ENCODE measurements around the gene CXCL14. TPM values are rescaled to one million over a fixed set of nuclear protein-coding genes. Genes with fewer than 3 reads are reported as not detected.

The CXCL14 gene
- total RNA-seq, 4 donors from 2014 or later, result 11.5 to 31.0 (median 21.7) TPM

GRCh38 chr5:135577421-135577820, 1.4 kb downstream of the CXCL14 start:
- Histone ChIP-seq H3K36me3 (no peaks in the 10 kb centered on the region), H3K4me3 (peak overlapping the region in 1 of 4 donors; percentile 46), H3K9me3 (no peaks in the 10 kb centered on the region), H3K27ac (peak overlapping the region; percentile 5 to 67 (median 41)), H3K4me1 (no peaks in the 10 kb centered on the region), H3K27me3 (peaks cover 51% of the 10 kb centered on the region)
- intact Hi-C loops (cut with DNase I; ENCODE audit: low total_unique reads), result no loop called here
- DNase-seq, result no peak
- in situ Hi-C loops (cut with MboI; ENCODE audit: low pct_ligation_motif_present in 1 of 4, low pct_unique_long_range_greater_than_20kb in 1 of 4, low sequenced_read_pairs in 3 of 4), result no loop called here
- TF ChIP-seq EP300 (IDR thresholded peaks at IDR 0.05; ENCODE audit: low read depth) (no peak), CTCF (IDR thresholded peaks at IDR 0.05) (no peak), POLR2A (IDR thresholded peaks at IDR 0.05) (no peak), POLR2AphosphoS5 (IDR thresholded peaks at IDR 0.05) (no peak)
- WGBS, 2 donors (ENCODE audit: low coverage in 1 of 2), result 43 to 74% methylated on average over 5 to 8 of the region's 8 CpGs

- Histone ChIP-seq H3K4me1 (no peaks in the 10 kb centered on the region), H3K27me3 (peaks cover 45% of the 10 kb centered on the region), H3K9me3 (no peaks in the 10 kb centered on the region), H3K36me3 (no peaks in the 10 kb centered on the region), H3K4me3 (no peak overlapping the region), H3K27ac (peak overlapping the region in 2 of 4 donors; percentile 25 to 37)
- DNase-seq, result no peak
- no peak for TF ChIP-seq CTCF (IDR thresholded peaks at IDR 0.05)
- no peak for TF ChIP-seq POLR2AphosphoS5 (IDR thresholded peaks at IDR 0.05)
- TF ChIP-seq POLR2A (IDR thresholded peaks at IDR 0.05), result no peak
- TF ChIP-seq EP300 (IDR thresholded peaks at IDR 0.05; ENCODE audit: low read depth), result no peak
- 60% methylated on average over 6 of the region's 6 CpGs; no CpG with 5 or more reads in 1 of the 2 donors for WGBS, 2 donors (ENCODE audit: low coverage in 1 of 2)
- in situ Hi-C loops (cut with MboI; ENCODE audit: low pct_ligation_motif_present in 1 of 4, low pct_unique_long_range_greater_than_20kb in 1 of 4, low sequenced_read_pairs in 3 of 4), result no loop called here
- intact Hi-C loops (cut with DNase I; ENCODE audit: low total_unique reads), result no loop called here
Measured at GRCh38 chr5:135576075-135576599, 2.7 kb downstream of the CXCL14 start.

GRCh38 chr5:135574493-135574892, 4.3 kb downstream of the CXCL14 start:
- Histone ChIP-seq H3K4me1 (no peaks in the 10 kb centered on the region), H3K27me3 (peaks cover 42% of the 10 kb centered on the region), H3K36me3 (no peaks in the 10 kb centered on the region), H3K4me3 (no peak overlapping the region), H3K9me3 (no peaks in the 10 kb centered on the region), H3K27ac (no peak overlapping the region)
- WGBS, 2 donors (ENCODE audit: low coverage in 1 of 2), result 82 to 100% methylated on average over 7 to 10 of the region's 10 CpGs
- in situ Hi-C loops (cut with MboI; ENCODE audit: low pct_ligation_motif_present in 1 of 4, low pct_unique_long_range_greater_than_20kb in 1 of 4, low sequenced_read_pairs in 3 of 4) (loop anchor here in 1 of 4 donors (25.0 kb wide), 1 partner anchor 638 kb away; no protein-coding TSS in a partner anchor), intact Hi-C loops (cut with DNase I; ENCODE audit: low total_unique reads) (no loop called here)
- no peak for DNase-seq
- TF ChIP-seq CTCF (IDR thresholded peaks at IDR 0.05) (no peak), POLR2AphosphoS5 (IDR thresholded peaks at IDR 0.05) (no peak), POLR2A (IDR thresholded peaks at IDR 0.05) (no peak), EP300 (IDR thresholded peaks at IDR 0.05; ENCODE audit: low read depth) (no peak)

GRCh38 chr5:135571902-135572301, 6.9 kb downstream of the CXCL14 start:
- WGBS, 2 donors (ENCODE audit: low coverage in 1 of 2), result 74 to 81% methylated on average over 5 to 9 of the region's 9 CpGs

More at GRCh38 chr5:135571902-135572301, 6.9 kb downstream of the CXCL14 start:
- H3K27ac ChIP-seq, result no peak overlapping the region
- no peaks in the 10 kb centered on the region for H3K9me3 ChIP-seq
- intact Hi-C loops (cut with DNase I; ENCODE audit: low total_unique reads), result no loop called here
- no peaks in the 10 kb centered on the region for H3K36me3 ChIP-seq
- TF ChIP-seq EP300 (IDR thresholded peaks at IDR 0.05; ENCODE audit: low read depth) (no peak), POLR2A (IDR thresholded peaks at IDR 0.05) (no peak)
- in situ Hi-C loops (cut with MboI; ENCODE audit: low pct_ligation_motif_present in 1 of 4, low pct_unique_long_range_greater_than_20kb in 1 of 4, low sequenced_read_pairs in 3 of 4), result loop anchor here in 1 of 4 donors (25.0 kb wide), 1 partner anchor 640 kb away; no protein-coding TSS in a partner anchor
- no peak overlapping the region for H3K4me3 ChIP-seq
- no peaks in the 10 kb centered on the region for H3K4me1 ChIP-seq
- peaks cover 16% of the 10 kb centered on the region for H3K27me3 ChIP-seq
- DNase-seq, result no peak
